HG02642 (cell line): ENCODE measurements around the gene PLCB1.
"Not testable (repeated sequence)": the region's sequence is repeated elsewhere in the genome, so short reads cannot be mapped to it uniquely, and the experiment has no call there.

Experiments used
- ATAC-seq: cut with Tn5 transposase; IDR thresholded peaks from one replicate; pipeline ENCODE4 v1.9.1; 2021; ENCODE audit warnings: mild to moderate bottlenecking; ENCODE audit not compliant: unreplicated experiment, poor library complexity

The PLCB1 gene

DNA sequence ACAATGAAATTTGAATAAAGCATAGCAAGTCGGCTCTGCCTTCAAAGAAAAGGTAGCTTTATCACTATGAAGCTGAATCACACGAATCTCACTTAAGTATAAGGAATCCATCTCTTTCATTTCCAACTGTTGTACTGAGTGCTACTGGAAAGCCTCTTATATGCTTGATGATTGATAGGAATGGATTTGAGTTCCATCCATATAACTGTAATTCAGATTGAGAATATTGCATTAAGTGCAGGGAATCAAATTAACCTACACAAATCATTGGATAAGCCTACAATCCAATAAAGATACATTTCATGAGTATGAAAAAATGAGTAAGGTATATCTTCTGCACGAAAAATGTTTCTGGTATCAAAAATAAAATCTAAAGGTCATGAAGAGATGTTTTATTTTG, 492.0 kb downstream of the PLCB1 start:
- ATAC-seq: no peak

DNA sequence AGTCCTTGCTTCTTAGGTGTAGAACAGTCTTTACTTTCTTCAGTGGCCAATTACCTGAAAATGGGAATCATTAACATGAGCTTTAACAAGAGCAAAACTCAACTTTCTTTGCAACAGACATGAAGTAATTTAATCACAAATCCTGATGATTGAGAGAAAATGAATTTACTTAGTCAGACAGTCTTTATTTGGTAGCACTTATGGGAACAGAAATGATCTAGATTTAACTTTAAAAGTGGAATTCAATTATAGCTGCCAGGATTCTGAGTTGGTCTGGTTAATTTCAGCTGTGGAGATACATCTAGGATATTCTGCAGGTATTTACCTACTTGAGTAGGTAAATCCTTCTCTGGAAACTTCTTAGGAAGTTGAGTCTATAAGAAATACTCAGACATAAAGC, 492.6 kb downstream of the PLCB1 start:
- ATAC-seq: no peak

DNA sequence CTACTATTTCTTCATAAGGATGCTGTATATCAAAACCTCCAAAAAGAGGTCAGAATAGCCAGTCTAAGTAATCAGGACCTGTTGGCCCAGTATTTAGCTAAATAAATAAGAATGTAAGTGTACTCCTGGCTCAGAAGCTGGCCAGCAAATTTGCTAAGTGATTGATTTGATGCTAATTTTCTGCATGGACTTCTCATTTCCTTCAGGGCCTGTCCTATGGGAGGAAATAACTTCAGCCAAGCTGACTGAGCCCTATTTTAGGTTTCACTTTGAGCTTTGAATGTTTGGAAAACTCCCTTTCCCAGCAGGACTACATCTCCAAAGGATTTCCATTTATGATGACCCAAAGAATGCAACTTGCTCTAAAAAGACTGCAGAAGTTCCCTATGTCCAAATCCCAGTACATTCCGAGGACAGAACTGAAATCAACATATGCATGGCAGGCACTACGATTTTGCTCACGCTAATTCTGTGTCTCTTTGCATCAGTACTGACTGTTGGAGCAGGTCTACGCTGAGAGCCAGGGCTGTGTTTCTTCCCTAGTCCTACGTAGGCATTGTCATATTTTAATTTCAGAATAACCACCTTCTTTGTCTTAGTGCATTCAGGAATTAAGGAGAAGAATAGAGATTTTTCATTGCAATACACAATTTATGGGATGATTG, 495.4 kb downstream of the PLCB1 start:
- no peak for ATAC-seq

DNA sequence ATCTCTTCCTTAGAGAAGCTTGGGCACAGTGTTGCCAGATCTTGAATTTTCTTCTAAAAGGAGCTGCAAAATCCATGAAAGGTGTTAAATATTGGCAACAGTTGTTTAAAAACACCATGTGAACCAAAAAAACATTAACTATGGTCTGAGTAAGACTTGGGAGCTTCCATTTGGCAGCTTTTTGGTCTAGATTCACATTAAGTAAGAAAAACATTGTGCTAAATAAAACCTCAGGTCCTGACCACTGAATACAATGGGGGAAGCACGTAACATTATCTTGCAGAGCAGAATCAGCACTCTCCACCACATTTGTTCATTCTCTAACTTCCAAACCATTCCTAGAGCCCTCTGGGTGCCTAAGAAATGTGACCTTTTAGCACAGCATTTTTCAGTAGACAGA, 499.2 kb downstream of the PLCB1 start:
- no peak for ATAC-seq

DNA sequence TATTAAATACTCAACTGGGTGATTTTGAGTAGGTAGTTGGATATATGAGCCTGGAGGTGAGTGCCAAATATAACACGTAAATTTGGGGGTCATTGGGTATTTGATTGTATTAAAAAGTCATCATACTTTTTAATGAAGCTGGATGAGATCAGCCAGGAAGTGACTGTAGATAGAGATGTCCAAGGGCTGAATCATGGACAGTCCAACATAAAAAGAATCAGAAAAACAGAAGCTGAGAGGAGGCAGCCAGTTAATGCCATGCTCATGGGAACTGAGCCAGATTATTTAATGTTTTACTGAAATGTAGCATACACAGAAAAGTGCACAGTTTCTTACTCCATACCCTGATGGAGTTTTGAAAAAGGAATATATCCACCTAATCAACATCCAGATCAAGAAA, 501.3 kb downstream of the PLCB1 start:
- ATAC-seq: no peak

DNA sequence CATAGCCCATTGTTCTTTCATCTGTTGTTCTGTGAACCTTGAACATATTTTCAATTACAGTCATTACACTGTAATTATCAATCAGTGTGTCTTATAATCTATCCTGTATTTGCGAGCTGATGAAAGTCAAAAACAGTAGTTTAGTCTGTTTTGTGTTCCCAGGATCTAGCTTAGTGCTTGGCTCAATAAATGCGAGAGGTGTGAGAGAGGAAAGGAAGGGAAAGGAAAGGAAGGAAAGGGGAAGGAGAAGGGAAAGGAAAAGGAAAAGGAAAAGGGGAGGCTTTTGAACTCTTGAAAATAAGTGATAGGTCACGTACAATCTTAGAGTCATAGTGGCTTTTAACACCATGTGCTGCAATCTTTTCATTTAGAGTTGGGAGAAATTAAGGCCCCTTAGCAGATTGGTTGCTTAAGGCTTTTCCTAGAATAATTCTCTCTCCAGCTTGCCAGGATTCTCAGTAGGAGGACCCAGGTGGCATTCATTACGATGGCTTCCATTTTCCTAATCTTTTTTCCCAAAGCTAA, 503.0 kb downstream of the PLCB1 start:
- ATAC-seq: no peak

DNA sequence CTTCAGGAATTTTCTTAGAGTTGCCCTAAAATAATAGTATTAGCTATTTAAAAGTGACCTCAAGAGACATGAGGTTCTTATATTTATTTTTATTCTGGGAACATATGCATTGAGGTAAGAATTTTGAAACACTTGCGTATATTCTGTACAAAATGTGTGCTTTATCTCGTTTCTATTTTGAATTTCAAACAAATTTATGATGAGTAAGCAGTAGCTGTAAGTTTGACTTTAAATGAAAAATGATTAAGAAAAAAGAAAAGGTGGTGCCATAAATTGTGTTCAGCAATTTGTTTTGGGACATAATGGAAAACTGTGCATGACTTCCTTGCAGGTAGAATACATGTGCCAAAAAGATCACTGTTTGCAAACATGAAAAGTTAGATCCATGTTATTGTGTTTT, 503.8 kb downstream of the PLCB1 start:
- ATAC-seq: no peak

DNA sequence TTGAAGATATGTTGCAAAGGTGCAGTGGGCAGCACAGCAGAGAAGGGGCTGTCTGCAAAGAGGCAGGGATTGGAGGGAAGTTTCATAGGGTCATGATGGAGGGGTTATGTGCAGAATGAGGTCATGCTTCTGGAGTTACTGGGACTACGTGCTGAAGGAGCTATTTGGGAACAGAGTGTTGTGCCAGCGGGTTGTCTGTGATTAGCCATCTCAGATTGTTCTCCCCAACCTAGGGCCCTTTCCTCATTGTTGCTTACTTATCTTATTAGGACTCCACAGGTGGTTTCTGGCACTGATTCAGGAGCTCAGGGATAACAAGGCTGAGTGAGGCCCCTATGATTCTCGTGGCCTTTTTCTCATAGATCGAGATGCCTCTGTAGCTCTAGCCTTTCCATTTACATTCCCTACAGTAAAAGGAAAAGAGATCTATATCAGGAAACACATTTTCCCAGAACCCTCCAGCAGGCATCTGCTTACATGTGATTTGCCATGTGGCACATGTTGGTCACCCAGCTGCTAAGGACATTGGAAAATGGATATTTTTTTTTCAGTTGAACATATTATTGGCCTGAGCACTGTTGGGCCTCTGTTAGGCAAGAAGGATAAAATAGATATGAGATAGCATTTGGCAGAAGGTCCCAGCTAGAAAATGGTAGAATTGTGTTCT, 507.2 kb downstream of the PLCB1 start:
- ATAC-seq: no peak

DNA sequence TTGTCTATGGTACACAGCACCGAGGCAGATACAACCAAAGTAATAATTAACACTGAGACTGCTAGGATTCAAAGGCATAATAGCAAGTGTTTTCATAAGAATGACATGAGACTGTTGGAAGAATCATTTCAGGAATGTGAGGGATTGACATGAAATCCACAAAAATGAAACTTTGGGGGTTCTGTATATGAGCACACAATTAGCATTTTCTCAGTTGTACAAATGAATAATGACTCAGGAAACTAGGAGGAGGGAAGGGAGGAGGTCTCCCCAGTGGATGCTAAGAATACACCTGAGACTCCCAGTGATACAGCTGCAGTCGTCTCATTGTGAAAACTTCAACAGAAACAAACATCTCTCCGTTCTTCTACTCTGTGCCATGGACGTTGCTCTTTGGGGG, 508.4 kb downstream of the PLCB1 start:
- no peak for ATAC-seq

DNA sequence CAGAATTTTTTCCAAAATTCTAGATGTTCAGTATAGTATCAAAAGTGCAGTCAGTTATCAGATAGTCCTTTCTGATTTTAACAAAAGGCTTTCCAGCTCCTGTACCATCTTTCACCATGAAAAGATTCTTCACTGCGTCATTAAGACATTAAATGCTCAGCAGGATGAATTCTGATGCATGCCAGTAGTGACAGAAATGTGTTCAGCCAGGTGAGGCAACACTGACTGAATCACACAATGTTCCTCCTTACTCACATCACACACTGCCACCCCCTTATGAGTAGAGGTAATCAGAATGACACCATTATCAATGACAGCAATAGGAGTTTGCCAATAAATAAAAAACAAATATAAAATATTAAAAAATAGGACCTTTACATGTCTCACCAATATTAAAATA, 510.2 kb downstream of the PLCB1 start:
- no peak for ATAC-seq

DNA sequence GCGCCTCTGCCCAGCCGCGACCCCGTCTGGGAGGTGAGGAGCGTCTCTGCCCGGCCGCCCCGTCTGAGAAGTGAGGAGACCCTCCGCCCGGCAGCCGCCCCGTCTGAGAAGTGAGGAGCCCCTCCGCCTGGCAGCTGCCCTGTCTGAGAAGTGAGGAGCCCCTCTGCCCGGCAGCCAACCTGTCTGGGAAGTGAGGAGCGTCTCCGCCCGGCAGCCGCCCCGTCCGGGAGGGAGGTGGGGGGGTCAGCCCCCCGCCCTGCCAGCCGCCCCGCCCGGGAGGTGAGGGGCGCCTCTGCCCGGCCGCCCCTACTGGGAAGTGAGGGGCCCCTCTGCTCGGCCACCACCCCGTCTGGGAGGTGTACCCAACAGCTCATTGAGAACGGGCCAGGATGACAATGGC, 512.4 kb downstream of the PLCB1 start:
- ATAC-seq: not testable (repeated sequence)

DNA sequence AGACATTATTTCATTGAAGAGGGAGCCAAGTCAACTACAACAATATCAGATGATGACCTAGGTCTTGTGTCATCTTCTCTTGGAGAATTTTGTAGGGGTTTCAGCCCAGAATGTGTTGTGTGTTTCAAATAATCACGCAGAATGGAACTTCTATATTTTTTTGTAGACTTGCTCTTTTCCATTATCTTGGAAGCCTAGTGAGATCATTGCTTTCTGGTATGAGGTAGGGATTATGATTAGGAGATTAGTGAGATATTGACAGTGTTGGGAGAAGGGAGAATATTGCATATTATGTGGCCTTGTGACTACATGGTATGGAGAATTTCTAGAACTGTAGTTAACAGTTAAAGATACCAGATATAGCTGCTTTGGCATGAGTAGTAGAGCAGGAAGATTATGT, 513.3 kb downstream of the PLCB1 start:
- ATAC-seq: no peak

DNA sequence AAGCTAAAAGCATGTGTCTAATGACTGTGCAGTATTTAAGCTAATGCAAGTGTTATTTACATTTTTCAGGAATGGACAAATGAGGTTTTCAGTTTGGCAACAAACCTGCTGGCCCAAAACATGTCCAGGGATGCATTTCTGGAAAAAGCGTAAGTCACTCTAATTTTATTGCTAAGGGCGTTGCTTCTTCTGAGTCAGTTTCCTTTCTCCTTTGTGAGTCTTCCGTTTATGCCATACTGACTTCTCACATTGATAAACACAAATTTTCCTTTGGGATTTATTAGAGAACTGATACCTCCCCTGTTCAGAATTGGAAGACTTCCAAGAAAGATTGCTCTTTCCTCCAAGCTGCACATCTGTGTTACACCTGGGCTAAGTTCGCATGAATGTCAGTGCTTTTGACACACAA, 514.0 kb downstream of the PLCB1 start:
- no peak for ATAC-seq

DNA sequence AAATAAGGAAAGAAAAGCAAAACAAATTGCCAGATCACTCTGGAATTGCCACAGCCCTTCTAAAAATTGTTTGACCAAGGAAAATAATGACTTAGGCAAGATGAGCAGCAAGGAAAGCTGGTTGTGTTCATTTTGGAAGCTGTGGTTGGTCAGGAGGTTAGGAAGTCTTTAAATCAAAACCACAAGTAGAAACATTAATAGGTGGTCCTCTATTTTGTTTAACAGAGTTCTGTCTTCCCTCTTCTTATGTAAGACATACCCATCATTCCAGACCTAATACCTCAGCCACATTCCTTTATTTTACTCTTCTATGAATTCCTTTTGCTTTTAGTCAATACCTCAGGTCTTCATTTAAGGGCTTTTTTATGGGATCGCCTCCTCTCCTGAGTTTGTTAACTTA, 514.6 kb downstream of the PLCB1 start:
- no peak for ATAC-seq

DNA sequence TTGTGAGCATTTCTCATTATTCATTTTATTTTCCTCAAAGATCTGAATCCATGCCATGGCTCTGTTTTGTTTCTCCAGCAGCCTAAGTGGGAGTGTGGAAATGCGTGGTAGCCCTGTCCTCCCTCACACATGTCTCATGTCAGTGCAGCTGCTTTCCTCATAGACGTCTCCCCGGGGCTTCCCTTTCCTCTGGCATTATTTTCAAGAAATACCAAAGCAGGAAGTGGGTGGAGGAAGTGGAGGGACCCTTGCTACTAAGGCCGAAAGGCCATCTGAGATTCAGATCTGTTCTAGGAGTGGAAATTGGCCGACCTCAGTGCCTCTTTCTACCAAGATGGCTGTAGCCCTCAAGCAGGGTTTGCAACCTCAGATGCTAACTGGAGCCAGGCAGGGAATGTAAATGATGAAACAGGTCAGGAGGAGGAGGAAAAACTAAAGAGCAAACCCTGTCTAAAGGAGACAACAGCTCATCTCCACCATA, 515.9 kb downstream of the PLCB1 start:
- ATAC-seq: no peak

DNA sequence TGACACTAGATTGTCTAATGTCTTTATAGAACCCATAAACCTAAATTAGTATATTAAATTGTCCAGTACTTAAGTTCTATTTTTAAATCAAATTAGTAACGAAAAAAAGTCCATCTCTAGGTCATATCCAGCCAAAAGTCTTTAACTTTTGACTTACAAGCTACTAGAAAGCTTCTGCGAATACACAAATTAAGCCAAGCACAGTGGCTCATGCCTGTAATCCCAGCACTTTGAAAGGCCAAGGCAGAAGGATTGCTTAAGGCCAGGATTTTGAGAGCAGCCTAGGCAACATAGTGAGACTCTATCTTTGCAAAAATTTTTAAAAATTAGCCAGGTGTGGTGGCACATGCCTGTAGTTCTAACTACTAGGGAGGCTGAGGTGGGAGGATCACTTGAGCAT, 516.4 kb downstream of the PLCB1 start:
- ATAC-seq: no peak

DNA sequence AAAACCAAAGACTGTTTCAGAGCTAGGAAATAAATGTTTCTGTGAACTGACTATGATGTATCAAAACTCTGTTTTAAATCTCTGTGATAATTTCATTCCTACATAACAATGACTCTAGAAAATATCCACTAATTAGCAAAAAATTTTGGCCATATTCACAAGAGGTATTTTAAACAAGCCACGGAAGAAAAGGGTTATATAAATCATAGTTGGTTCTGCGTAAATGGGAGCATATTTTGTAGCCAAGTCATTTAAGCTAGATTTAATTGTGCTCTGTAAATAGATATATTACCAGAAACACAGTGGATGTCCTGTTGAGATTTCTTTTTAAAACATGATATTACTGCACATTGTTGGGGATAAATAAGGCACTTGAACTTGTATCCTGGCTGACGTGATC, 520.3 kb downstream of the PLCB1 start:
- ATAC-seq: no peak

DNA sequence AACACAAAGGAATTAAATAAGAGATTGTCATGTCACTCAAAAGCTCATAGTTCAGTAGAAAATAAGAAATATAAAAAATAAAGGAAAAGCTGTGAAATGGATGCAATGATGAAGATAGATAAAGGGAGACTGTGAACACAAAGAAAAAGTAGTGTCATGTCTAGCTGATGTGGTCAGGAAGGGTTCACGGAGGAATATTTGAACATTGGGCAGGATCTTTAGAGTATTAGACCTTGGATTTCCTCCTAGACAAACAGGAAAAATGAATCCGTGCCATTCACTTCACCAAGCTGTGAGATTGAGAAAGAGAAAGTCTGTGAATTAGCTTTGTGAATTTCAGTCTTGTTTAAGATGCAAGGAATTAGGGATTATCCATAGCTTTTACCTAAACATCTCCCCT, 522.4 kb downstream of the PLCB1 start:
- ATAC-seq: no peak

DNA sequence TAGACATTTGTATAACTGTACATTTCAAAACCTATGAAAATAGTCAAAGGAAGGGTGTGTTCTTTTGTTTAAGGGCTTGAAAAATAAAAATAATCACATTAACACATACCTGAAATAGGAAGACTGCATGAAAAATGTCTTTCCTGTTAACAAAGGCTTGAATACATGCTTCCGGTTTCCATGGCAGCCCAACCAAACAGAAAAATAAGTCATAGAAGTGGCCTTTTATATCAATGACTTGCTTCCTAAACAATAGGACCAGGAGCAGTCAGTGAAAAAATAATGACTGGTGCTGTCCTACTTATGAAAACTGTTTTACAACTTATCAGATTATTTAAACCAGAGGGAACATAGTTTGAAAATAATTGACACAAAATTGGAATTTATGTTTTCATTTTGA, 524.3 kb downstream of the PLCB1 start:
- ATAC-seq: no peak

DNA sequence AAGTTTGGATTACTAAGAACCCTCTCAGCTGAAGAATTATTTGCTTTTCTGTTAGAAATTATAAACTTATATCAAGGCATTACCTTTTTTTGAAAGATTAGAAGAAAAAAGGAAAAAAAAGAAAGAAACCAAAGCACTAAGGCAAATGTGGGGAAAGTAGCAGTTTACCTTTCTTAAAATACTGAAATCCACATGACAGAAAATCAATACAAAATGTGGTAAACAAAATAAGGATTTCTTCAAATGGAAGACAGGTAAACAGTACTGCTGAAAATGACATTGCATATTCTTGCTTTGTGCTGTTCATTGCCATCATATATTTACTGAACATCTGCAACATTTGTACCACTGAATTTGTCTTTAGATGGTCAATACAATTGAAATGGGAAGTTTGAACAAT, 525.6 kb downstream of the PLCB1 start:
- no peak for ATAC-seq

DNA sequence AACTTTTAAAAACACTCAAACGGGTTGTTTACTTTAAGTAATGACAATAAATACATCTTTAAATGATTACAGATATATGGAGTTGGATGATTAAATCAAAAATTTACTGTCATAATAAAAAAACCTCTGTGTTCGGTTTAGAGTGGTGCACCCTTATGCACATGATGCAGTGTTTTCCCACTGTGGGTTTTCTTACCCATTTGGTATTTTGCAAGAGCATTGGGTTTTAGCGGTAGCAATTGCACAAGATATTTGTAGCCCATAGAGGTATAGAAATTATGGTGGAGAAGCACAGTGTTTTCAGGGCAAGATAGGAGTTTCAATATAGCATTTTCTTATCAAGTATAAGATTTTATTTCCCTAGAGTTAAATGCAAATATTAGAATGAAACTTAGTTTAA, 526.0 kb downstream of the PLCB1 start:
- no peak for ATAC-seq
